ENCODE measurements around the gene GPC1. TPM values are rescaled to one million over a fixed set of nuclear protein-coding genes. Genes with fewer than 3 reads are reported as not detected.
A peak's percentile ranks its signal among the peaks of the same experiment; 100 is the strongest.

GPC1 gene
- total RNA-seq, 1 donor from 2014 or later: 82.5 TPM

GRCh38 chr2:240428245-240428644 lies 7.2 kb upstream of the GPC1 start:
- no peak for DNase-seq (ENCODE audit: low spot score)

GRCh38 chr2:240429341-240429871 lies 6.1 kb upstream of the GPC1 start:
- DNase-seq (ENCODE audit: low spot score): peak; percentile 76

- peak; percentile 75 for DNase-seq (ENCODE audit: low spot score)
Observed at GRCh38 chr2:240429872-240430491, 5.5 kb upstream of the GPC1 start.

- DNase-seq (ENCODE audit: low spot score): peak; percentile 71
Observed at GRCh38 chr2:240430595-240430994, 4.9 kb upstream of the GPC1 start.

- DNase-seq (ENCODE audit: low spot score): peak; percentile 81
Observed at GRCh38 chr2:240431271-240431660, 4.2 kb upstream of the GPC1 start.

- peak; percentile 85 for DNase-seq (ENCODE audit: low spot score)
Observed at GRCh38 chr2:240431661-240432424, 3.6 kb upstream of the GPC1 start.

GRCh38 chr2:240432430-240432819 lies 3.0 kb upstream of the GPC1 start:
- peak; percentile 71 for DNase-seq (ENCODE audit: low spot score)

GRCh38 chr2:240432820-240433801 lies 2.4 kb upstream of the GPC1 start:
- DNase-seq (ENCODE audit: low spot score): peak; percentile 79

GRCh38 chr2:240433973-240434727 lies 1.3 kb upstream of the GPC1 start:
- peak; percentile 91 for DNase-seq (ENCODE audit: low spot score)

- DNase-seq (ENCODE audit: low spot score): no peak
Observed at GRCh38 chr2:240434728-240435456, 571 bp upstream of the GPC1 start.

- no peak for DNase-seq (ENCODE audit: low spot score)
Observed at GRCh38 chr2:240435948-240436682, 652 bp downstream of the GPC1 start.

- no peak for DNase-seq (ENCODE audit: low spot score)
Observed at GRCh38 chr2:240436683-240437550, 1.5 kb downstream of the GPC1 start.

GRCh38 chr2:240437551-240437860 lies 2.0 kb downstream of the GPC1 start:
- DNase-seq (ENCODE audit: low spot score): no peak

- DNase-seq (ENCODE audit: low spot score): no peak
Observed at GRCh38 chr2:240437861-240438809, 2.7 kb downstream of the GPC1 start.

- DNase-seq (ENCODE audit: low spot score): no peak
Observed at GRCh38 chr2:240438810-240439697, 3.6 kb downstream of the GPC1 start.

GRCh38 chr2:240439698-240440151 lies 4.3 kb downstream of the GPC1 start:
- DNase-seq (ENCODE audit: low spot score): no peak

Measured in mesenteric fat pad (tissue), 1 donor.